H9 (cell line): Measurements from ENCODE around the gene CD207. TPM values are rescaled to one million over a fixed set of nuclear protein-coding genes. Genes with fewer than 3 reads are reported as not detected.

Experiments used
- DNase-seq: peaks from one replicate; pipeline ENCODE4 v3.0.0-alpha.2; 2017
- H2AFZ ChIP-seq: one replicate; pipeline ENCODE4 v1.6.1; 2013; ENCODE audit warnings: mild to moderate bottlenecking, low read length, control low read depth, moderate library complexity
- H2AK5ac ChIP-seq: 2 replicates; pipeline ENCODE4 v1.6.1; 2013; ENCODE audit warnings: low read length, control low read depth, mixed read lengths; ENCODE audit not compliant: insufficient read length
- H2BK120ac ChIP-seq: one replicate; pipeline ENCODE4 v1.6.1; 2013; ENCODE audit warnings: low read depth, mild to moderate bottlenecking, low read length, control low read depth, inconsistent platforms; ENCODE audit not compliant: poor library complexity, severe bottlenecking
- H2BK12ac ChIP-seq: 2 replicates; pipeline ENCODE4 v1.6.1; 2013; ENCODE audit warnings: low read length, control low read depth, mixed read lengths, low read depth; ENCODE audit not compliant: insufficient read length
- H2BK15ac ChIP-seq: 2 replicates; pipeline ENCODE4 v1.6.1; 2013; ENCODE audit warnings: low read depth, low read length, control low read depth
- H2BK20ac ChIP-seq: one replicate; pipeline ENCODE4 v1.6.1; 2013; ENCODE audit warnings: low read depth, mild to moderate bottlenecking, low read length, control low read depth, inconsistent platforms; ENCODE audit not compliant: poor library complexity, severe bottlenecking
- H2BK5ac ChIP-seq: 2 replicates; pipeline ENCODE4 v1.6.1; 2013; ENCODE audit warnings: low read length, control low read depth, mixed read lengths; ENCODE audit not compliant: insufficient read length
- H3K14ac ChIP-seq: 2 replicates; pipeline ENCODE4 v1.6.1; 2013; ENCODE audit warnings: low read length, control low read depth; ENCODE audit not compliant: insufficient read depth
- H3K18ac ChIP-seq: 2 replicates; pipeline ENCODE4 v1.6.1; 2013; ENCODE audit warnings: low read depth, mild to moderate bottlenecking, mixed read lengths, low read length, control low read depth; ENCODE audit not compliant: insufficient read length
- H3K23ac ChIP-seq: 2 replicates; pipeline ENCODE4 v1.6.1; 2013; ENCODE audit warnings: low read length, control low read depth, mixed read lengths, low read depth; ENCODE audit not compliant: insufficient read length
- H3K23me2 ChIP-seq: 2 replicates; pipeline ENCODE4 v1.6.1; 2013; ENCODE audit warnings: low read depth, mild to moderate bottlenecking, mixed read lengths, low read length, control low read depth; ENCODE audit not compliant: insufficient read length, poor library complexity, severe bottlenecking
- H3K27ac ChIP-seq: 2 replicates; pipeline ENCODE4 v1.5.1; 2013; ENCODE audit warnings: low read length, control low read depth, mixed read lengths, low read depth; ENCODE audit not compliant: insufficient read length
- H3K27me3 ChIP-seq: 2 replicates; pipeline ENCODE4 v1.6.1; 2013; ENCODE audit warnings: low read length, control low read depth, inconsistent platforms; ENCODE audit not compliant: insufficient read depth
- H3K4ac ChIP-seq: 2 replicates; pipeline ENCODE4 v1.6.1; 2013; ENCODE audit warnings: low read depth, mild to moderate bottlenecking, control low read depth, inconsistent platforms, low read length, moderate library complexity
- H3K4me1 ChIP-seq: 2 replicates; pipeline ENCODE4 v1.6.1; 2013; ENCODE audit warnings: low read length, control low read depth, inconsistent platforms; ENCODE audit not compliant: insufficient read depth
- H3K4me2 ChIP-seq: 2 replicates; pipeline ENCODE4 v1.6.1; 2013; ENCODE audit warnings: low read length, control low read depth, mixed read lengths; ENCODE audit not compliant: insufficient read length, insufficient read depth
- H3K56ac ChIP-seq: 2 replicates; pipeline ENCODE4 v1.6.1; 2013; ENCODE audit warnings: low read depth, mild to moderate bottlenecking, mixed read lengths, low read length, control low read depth; ENCODE audit not compliant: insufficient read length
- H3K79me1 ChIP-seq: 2 replicates; pipeline ENCODE4 v1.6.1; 2013; ENCODE audit warnings: low read depth, mild to moderate bottlenecking, moderate library complexity, low read length, control low read depth, inconsistent platforms; ENCODE audit not compliant: insufficient read depth, poor library complexity, severe bottlenecking
- H3K79me2 ChIP-seq: 2 replicates; pipeline ENCODE4 v1.6.1; 2013; ENCODE audit warnings: low read length, control low read depth, inconsistent platforms; ENCODE audit not compliant: insufficient read depth
- H3K9ac ChIP-seq: 2 replicates; pipeline ENCODE4 v1.6.1; 2013; ENCODE audit warnings: low read length, control low read depth, mixed read lengths; ENCODE audit not compliant: insufficient read length; ENCODE audit errors: extremely low read depth
- H3K9me3 ChIP-seq: one replicate; pipeline ENCODE4 v1.6.1; 2013; ENCODE audit warnings: low read depth, low read length, inconsistent platforms; ENCODE audit not compliant: control insufficient read depth
- H3T11ph ChIP-seq: one replicate; pipeline ENCODE4 v1.6.1; 2013; ENCODE audit warnings: mild to moderate bottlenecking, low read length, control low read depth, inconsistent platforms
- H4K20me1 ChIP-seq: one replicate; pipeline ENCODE4 v1.6.1; 2013; ENCODE audit not compliant: control insufficient read depth, insufficient read length, insufficient read depth
- H4K5ac ChIP-seq: 2 replicates; pipeline ENCODE4 v1.6.1; 2013; ENCODE audit warnings: low read depth, mild to moderate bottlenecking, mixed read lengths, low read length, control low read depth; ENCODE audit not compliant: insufficient read length
- H4K8ac ChIP-seq: replicated peaks from 2 replicates; pipeline ENCODE4 v1.6.1; 2013; ENCODE audit warnings: low read length, control low read depth, mixed read lengths, low read depth; ENCODE audit not compliant: insufficient read length
- H4K91ac ChIP-seq: 2 replicates; pipeline ENCODE4 v1.6.1; 2013; ENCODE audit warnings: low read depth, mild to moderate bottlenecking, moderate library complexity, mixed read lengths, low read length, control low read depth; ENCODE audit not compliant: insufficient read length
- H3K27ac Mint-ChIP-seq, 3 experiments: 2 replicates in 2 of 3; 3 replicates in 1 of 3; pipeline ENCODE4 v1.8.0; 2020 to 2021; ENCODE audit warnings: mixed read lengths in 3 of 3, mild to moderate bottlenecking in 1 of 3, moderate library complexity in 1 of 3
- H3K27me3 Mint-ChIP-seq: 2 replicates; pipeline ENCODE4 v1.8.0; 2021; ENCODE audit warnings: low read depth, mild to moderate bottlenecking, moderate library complexity, mixed read lengths
- H3K36me3 Mint-ChIP-seq, 3 experiments: 2 replicates in 2 of 3; 3 replicates in 1 of 3; pipeline ENCODE4 v1.8.0; 2020 to 2021; ENCODE audit warnings: low read depth in 3 of 3, mixed read lengths in 3 of 3; ENCODE audit not compliant: insufficient read depth in 1 of 3
- H3K4me1 Mint-ChIP-seq, 2 experiments: 2 replicates each; pipeline ENCODE4 v1.8.0; 2020; ENCODE audit warnings: mixed read lengths in 2 of 2
- H3K4me3 Mint-ChIP-seq, 2 experiments: 2 replicates in 1 of 2; 3 replicates in 1 of 2; pipeline ENCODE4 v1.8.0; 2020 to 2021; ENCODE audit warnings: mild to moderate bottlenecking in 2 of 2, mixed read lengths in 2 of 2, moderate library complexity in 1 of 2
- H3K9me3 Mint-ChIP-seq, 2 experiments: 2 replicates in 1 of 2; 3 replicates in 1 of 2; pipeline ENCODE4 v1.8.0; 2020; ENCODE audit warnings: mild to moderate bottlenecking in 2 of 2, mixed read lengths in 2 of 2, moderate library complexity in 1 of 2
- WGBS: extraction: QIAGEN DNeasy Blood & Tissue Kit; methylation state at CpG from one replicate; pipeline ENCODE4 v1.1.7; 2013; ENCODE audit warnings: missing lambda C conversion rate, low lambda C conversion rate, mixed read lengths; ENCODE audit not compliant: insufficient read length; ENCODE audit errors: extremely low coverage; 5-methylcytosine and 5-hydroxymethylcytosine counted together
- total RNA-seq: library from RNA; stranded (reverse); gene quantifications from 2 replicates; pipeline ENCODE4 v1.2.1, GENCODE V29; 2021
- TF ChIP-seq, protein P1 (sequence below): fragments of 200-600 bp; sonication (generic); conservative IDR thresholded peaks from 3 replicates; pipeline ENCODE4 v1.8.0; 2021; ENCODE audit warnings: antibody characterized with exemption, mild to moderate bottlenecking

CD207 gene
- total RNA-seq, 1 experiment from 2014 or later, result not detected

DNA sequence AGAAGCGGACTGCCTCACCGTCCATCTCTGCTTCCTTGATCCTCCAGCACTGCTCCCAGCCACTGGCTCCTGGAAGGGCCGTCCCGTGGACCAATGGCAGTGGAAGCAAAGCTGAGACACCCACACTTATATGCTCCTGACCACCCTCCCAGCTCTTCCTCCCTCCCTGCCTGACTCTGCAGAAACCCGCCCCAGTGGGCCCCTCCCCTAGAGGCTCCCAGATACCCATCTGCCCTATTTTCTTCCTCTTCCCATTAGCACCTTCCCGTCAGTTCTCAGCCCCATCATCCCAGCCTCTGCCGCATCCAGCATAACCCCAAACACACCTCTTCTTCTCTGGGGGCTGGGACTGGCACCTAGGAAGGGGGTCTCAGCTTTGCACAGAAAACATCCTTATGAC is 15.1 kb downstream of the CD207 start, which contains the start of gene CLEC4F:
TSS of gene CLEC4F (minus strand) at position 101 of the 400 bp plus-strand sequence. CDS start at position 25, 76 bp downstream.
- Histone ChIP-seq H3K9me3 (no peaks in the 10 kb centered on the region), H4K8ac (no peak within 1 kb of the TSS), H2AFZ (no peak within 1 kb of the TSS), H3K14ac (no peak within 1 kb of the TSS; the same call in 1 of the 2 replicates), H2BK5ac (no peak within 1 kb of the TSS), H3K27ac (no peak within 1 kb of the TSS), H3K23me2 (no peaks in the 10 kb centered on the region), H3K56ac (no peak within 1 kb of the TSS), H2BK15ac (no peak within 1 kb of the TSS), H2AK5ac (no peak within 1 kb of the TSS), H3K18ac (no peak within 1 kb of the TSS), H2BK20ac (no peak within 1 kb of the TSS), H3T11ph (no peak within 1 kb of the TSS), H2BK120ac (no peak within 1 kb of the TSS), H2BK12ac (no peak within 1 kb of the TSS), H4K5ac (no peak within 1 kb of the TSS), H3K27me3 (no peaks in the 10 kb centered on the region), H3K9ac (no peak within 1 kb of the TSS), H3K23ac (no peak within 1 kb of the TSS), H3K79me1 (no peaks in the 10 kb centered on the region), H3K4ac (no peak within 1 kb of the TSS), H3K4me2 (no peak within 1 kb of the TSS), H3K79me2 (no peaks in the 10 kb centered on the region), H4K91ac (no peak within 1 kb of the TSS), H4K20me1 (no peaks in the 10 kb centered on the region), H3K4me1 (no peaks in the 10 kb centered on the region)
- Mint-ChIP-seq H3K4me3 (no peak within 1 kb of the TSS; a peak in 1 of 5 replicates), H3K4me1 (peaks cover 3 to 5% of the 10 kb centered on the region in 2 experiments), H3K27me3 (peaks cover 41% of the 10 kb centered on the region), H3K27ac (peak within 1 kb of the TSS in 1 of 3 experiments; percentile 68; a peak in 1 of 7 replicates), H3K36me3 (no peaks in the 10 kb centered on the region), H3K9me3 (no peaks in the 10 kb centered on the region)
- WGBS, result no CpG with 5 or more reads among the region's 7 CpGs
- TF ChIP-seq, protein P1, sequence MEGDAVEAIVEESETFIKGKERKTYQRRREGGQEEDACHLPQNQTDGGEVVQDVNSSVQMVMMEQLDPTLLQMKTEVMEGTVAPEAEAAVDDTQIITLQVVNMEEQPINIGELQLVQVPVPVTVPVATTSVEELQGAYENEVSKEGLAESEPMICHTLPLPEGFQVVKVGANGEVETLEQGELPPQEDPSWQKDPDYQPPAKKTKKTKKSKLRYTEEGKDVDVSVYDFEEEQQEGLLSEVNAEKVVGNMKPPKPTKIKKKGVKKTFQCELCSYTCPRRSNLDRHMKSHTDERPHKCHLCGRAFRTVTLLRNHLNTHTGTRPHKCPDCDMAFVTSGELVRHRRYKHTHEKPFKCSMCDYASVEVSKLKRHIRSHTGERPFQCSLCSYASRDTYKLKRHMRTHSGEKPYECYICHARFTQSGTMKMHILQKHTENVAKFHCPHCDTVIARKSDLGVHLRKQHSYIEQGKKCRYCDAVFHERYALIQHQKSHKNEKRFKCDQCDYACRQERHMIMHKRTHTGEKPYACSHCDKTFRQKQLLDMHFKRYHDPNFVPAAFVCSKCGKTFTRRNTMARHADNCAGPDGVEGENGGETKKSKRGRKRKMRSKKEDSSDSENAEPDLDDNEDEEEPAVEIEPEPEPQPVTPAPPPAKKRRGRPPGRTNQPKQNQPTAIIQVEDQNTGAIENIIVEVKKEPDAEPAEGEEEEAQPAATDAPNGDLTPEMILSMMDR, result no peak
- DNase-seq, result no peak
